HepG2 (cell line): ENCODE measurements around the gene NYNRIN. TPM values are rescaled to one million over a fixed set of nuclear protein-coding genes. Genes with fewer than 3 reads are reported as not detected.

ENCODE experiments used
- ATAC-seq: fragments of 200-7000 bp; cut with Tn5 transposase; 3 replicates; pipeline ENCODE4 v1.9.1; 2020; ENCODE audit warnings: mild to moderate bottlenecking, moderate library complexity
- BruUV-seq: library from RNA; stranded (reverse); fragments of 400-500 nt; replicated peaks from 2 replicates; lab custom pipeline; 2021; lab: Mats Ljungman, UMichigan
- CTCF ChIA-PET: fragments of 300-600 bp; formaldehyde crosslinking; extraction: SDS; loops from one replicate; lab custom pipeline; 2021; ENCODE audit warnings: low total read pairs, inconsistent platforms, low intra/inter-chr PET ratio; lab: Yijun Ruan, JAX
- POLR2A ChIA-PET: fragments of 350-600 bp; sonication (Branson Sonifier 250); formaldehyde crosslinking; loops from one replicate; lab custom pipeline; 2020; ENCODE audit warnings: antibody characterized with exemption, inconsistent platforms; lab: Yijun Ruan, JAX
- DNase-seq: peaks from one replicate; pipeline ENCODE4 v3.0.0-alpha.2; 2015; ENCODE audit warnings: low spot score
- FAIRE-seq: peaks from 3 replicates; lab custom pipeline; 2011; peaks lifted over from hg19 to GRCh38; lab: Jason Lieb, UNC
- H2AFZ ChIP-seq: one replicate; pipeline ENCODE4 v1.6.1; 2011; ENCODE audit warnings: low read length, inconsistent platforms
- H3K27ac ChIP-seq: fragments of 300-600 bp; 3 replicates; pipeline ENCODE4 v1.8.0; 2011; ENCODE audit warnings: mixed run types, mild to moderate bottlenecking, mixed read lengths, low read length, inconsistent platforms; ENCODE audit not compliant: insufficient read depth; ENCODE audit errors: extremely low read length
- H3K27me3 ChIP-seq, 2 experiments: fragments of 200-600 bp in 1 of 2; 2 replicates in 1 of 2; 3 replicates in 1 of 2; pipeline versions ENCODE4 v1.6.0 to v1.8.0; 2011; ENCODE audit warnings: low read length in 2 of 2, mild to moderate bottlenecking in 2 of 2, moderate library complexity in 2 of 2, inconsistent platforms in 1 of 2; ENCODE audit not compliant: insufficient read depth in 2 of 2, control insufficient read depth in 1 of 2
- H3K36me3 ChIP-seq, 2 experiments: fragments of 200-600 bp in 1 of 2; replicated peaks in 1 of 2; 2 replicates in 1 of 2; 3 replicates in 1 of 2; pipeline versions ENCODE4 v1.5.1 to v1.8.0; 2011; ENCODE audit warnings: low read length in 2 of 2, inconsistent platforms in 1 of 2; ENCODE audit not compliant: insufficient read depth in 2 of 2, control insufficient read depth in 1 of 2
- H3K4me1 ChIP-seq: 2 replicates; pipeline ENCODE4 v1.5.1; 2012; ENCODE audit warnings: low read length, inconsistent platforms; ENCODE audit not compliant: insufficient read depth
- H3K4me2 ChIP-seq: 2 replicates; pipeline ENCODE4 v1.6.0; 2011; ENCODE audit warnings: low read depth, low read length, inconsistent platforms
- H3K4me3 ChIP-seq, 3 experiments: fragments of 200-600 bp in 1 of 3; sonication (generic), shearing (Covaris generic) in 1 of 3; replicated peaks in 1 of 3; 2 replicates each; pipeline ENCODE4 v1.5.1; 2011 to 2016; ENCODE audit warnings: low read length in 3 of 3, inconsistent platforms in 2 of 3, low read depth in 2 of 3, mild to moderate bottlenecking in 2 of 3, control low read depth in 1 of 3, mixed read lengths in 1 of 3; ENCODE audit not compliant: insufficient read depth in 1 of 3
- H3K79me2 ChIP-seq: one replicate; pipeline ENCODE4 v1.6.1; 2011; ENCODE audit warnings: low read length, inconsistent platforms; ENCODE audit not compliant: insufficient read depth
- H3K9ac ChIP-seq: 2 replicates; pipeline ENCODE4 v1.6.0; 2011; ENCODE audit warnings: mild to moderate bottlenecking, low read depth, low read length, inconsistent platforms; ENCODE audit not compliant: insufficient read depth
- H3K9me3 ChIP-seq: 2 replicates; pipeline ENCODE4 v1.5.1; 2012; ENCODE audit warnings: mild to moderate bottlenecking, low read length
- H4K20me1 ChIP-seq: 2 replicates; pipeline ENCODE4 v1.6.0; 2011; ENCODE audit warnings: inconsistent platforms, mild to moderate bottlenecking, low read length, moderate library complexity; ENCODE audit not compliant: insufficient read depth
- ATRX ChIP-seq: sonication (generic); formaldehyde crosslinking; IDR thresholded peaks from 2 replicates; pipeline ENCODE4 v1.4.0; 2020; ENCODE audit warnings: missing genetic modification reagents, borderline replicate concordance
- FOXC1 ChIP-seq: sonication (generic); formaldehyde crosslinking; IDR thresholded peaks from 2 replicates; pipeline ENCODE4 v1.8.0; 2022; ENCODE audit warnings: mild to moderate bottlenecking, missing genetic modification reagents, borderline replicate concordance
- HMGA1 ChIP-seq: sonication (generic); formaldehyde crosslinking; conservative IDR thresholded peaks from 2 replicates; pipeline ENCODE4 v1.4.0; 2020; ENCODE audit warnings: missing genetic modification reagents
- IKZF4 ChIP-seq: sonication (generic); formaldehyde crosslinking; IDR thresholded peaks from 2 replicates; pipeline ENCODE4 v1.5.1; 2020; ENCODE audit warnings: borderline replicate concordance, mild to moderate bottlenecking, low read depth, missing genetic modification reagents; ENCODE audit errors: not compliant biosample characterization
- MTF2 ChIP-seq: sonication (generic); formaldehyde crosslinking; IDR thresholded peaks from 2 replicates; pipeline ENCODE4 v1.5.0; 2020; ENCODE audit warnings: missing genetic modification reagents, borderline replicate concordance
- NFE2 ChIP-seq: sonication (generic); formaldehyde crosslinking; IDR thresholded peaks from 2 replicates; pipeline ENCODE4 v1.4.0; 2020; ENCODE audit warnings: missing genetic modification reagents
- NR1H2 ChIP-seq: sonication (generic); formaldehyde crosslinking; IDR thresholded peaks from 2 replicates; pipeline ENCODE4 v1.8.1; 2022; ENCODE audit warnings: low read depth, missing genetic modification reagents, borderline replicate concordance
- PAF1 ChIP-seq: IDR thresholded peaks from 2 replicates; pipeline ENCODE4 v1.6.1; 2016; ENCODE audit warnings: missing genetic modification reagents, missing compliant biosample characterization
- SIN3B ChIP-seq: fragments of 150-350 bp; IDR thresholded peaks from 2 replicates; pipeline ENCODE4 v1.6.1; 2014; ENCODE audit warnings: low read length
- SMAD9 ChIP-seq: sonication (generic); formaldehyde crosslinking; IDR thresholded peaks from 2 replicates; pipeline ENCODE4 v1.5.1; 2020; ENCODE audit warnings: mild to moderate bottlenecking, missing genetic modification reagents
- SNAI1 ChIP-seq: sonication (generic); formaldehyde crosslinking; IDR thresholded peaks from 2 replicates; pipeline ENCODE4 v1.5.0; 2020; ENCODE audit warnings: mild to moderate bottlenecking, missing genetic modification reagents, borderline replicate concordance
- THYN1 ChIP-seq: sonication (generic); formaldehyde crosslinking; IDR thresholded peaks from 2 replicates; pipeline ENCODE4 v1.8.1; 2023; ENCODE audit warnings: low read depth, mild to moderate bottlenecking, moderate library complexity, missing genetic modification reagents, borderline replicate concordance
- ZBTB8A ChIP-seq: sonication (generic); formaldehyde crosslinking; IDR thresholded peaks from 2 replicates; pipeline ENCODE4 v1.4.0; 2020; ENCODE audit warnings: mild to moderate bottlenecking, low read depth, missing genetic modification reagents, borderline replicate concordance
- ZFAT ChIP-seq: sonication (generic); formaldehyde crosslinking; conservative IDR thresholded peaks from 2 replicates; pipeline ENCODE4 v1.8.1; 2023; ENCODE audit warnings: missing genetic modification reagents, inconsistent platforms
- ZFP82 ChIP-seq: sonication (generic); formaldehyde crosslinking; IDR thresholded peaks from 2 replicates; pipeline ENCODE4 v1.5.1; 2020; ENCODE audit warnings: mild to moderate bottlenecking, missing genetic modification reagents, borderline replicate concordance
- ZNF12 ChIP-seq: sonication (generic); formaldehyde crosslinking; IDR thresholded peaks from 2 replicates; pipeline ENCODE4 v1.5.0; 2020; ENCODE audit warnings: missing genetic modification reagents
- ZNF180 ChIP-seq: sonication (generic); formaldehyde crosslinking; IDR thresholded peaks from 2 replicates; pipeline ENCODE4 v1.4.0; 2020; ENCODE audit warnings: low read depth, missing genetic modification reagents, borderline replicate concordance
- ZNF713 ChIP-seq: sonication (generic); formaldehyde crosslinking; IDR thresholded peaks from 2 replicates; pipeline ENCODE4 v1.4.0; 2020; ENCODE audit warnings: mild to moderate bottlenecking, missing genetic modification reagents
- WGBS: methylation state at CpG from one replicate; pipeline ENCODE4 v1.1.6; 2017; ENCODE audit warnings: low lambda C conversion rate; 5-methylcytosine and 5-hydroxymethylcytosine counted together
- in situ Hi-C: cut with HindIII; loops from 2 replicates; pipeline ENCODE4 v1.10.0; 2017; ENCODE audit warnings: low pct_unique_long_range_greater_than_20kb; ENCODE audit not compliant: extremely low pct_ligation_motif_present
- intact Hi-C: fragments of 100-400 bp; cut with micrococcal nuclease; formaldehyde crosslinking; loops from one replicate; pipeline ENCODE4 v1.10.0; 2022; ENCODE audit not compliant: unreplicated experiment
- polyA plus RNA-seq, 8 experiments: library from polyadenylated mRNA; depleted of rRNA in 3 of 8; stranded (reverse) in 7 of 8; unstranded in 1 of 8; fragments of >200 nt; fragmentation: Illumina TruSeq in 4 of 8; extraction: Trizol in 4 of 8; gene quantifications; 2 replicates each; pipeline versions ENCODE4 v1.2.1 to v1.2.3, GENCODE V29; 2011 to 2016; ENCODE audit warnings: low read depth in 4 of 8, missing spikeins in 1 of 8, mixed read lengths in 1 of 8; ENCODE audit not compliant: insufficient read depth in 1 of 8
- total RNA-seq, 5 experiments: library from RNA; depleted of rRNA; stranded (reverse); fragments of >200 nt; fragmentation: Illumina TruSeq; extraction: Trizol; gene quantifications; 2 replicates each; pipeline ENCODE4 v1.2.3, GENCODE V29; 2016; ENCODE audit warnings: low read depth in 1 of 5
- TF ChIP-seq, protein P1 (sequence below): sonication (generic); formaldehyde crosslinking; IDR thresholded peaks from 2 replicates; pipeline ENCODE4 v1.5.0; 2020; ENCODE audit warnings: missing genetic modification reagents
- TF ChIP-seq, protein P2 (sequence below): sonication (generic); formaldehyde crosslinking; IDR thresholded peaks from 2 replicates; pipeline ENCODE4 v1.4.0; 2020; ENCODE audit warnings: mild to moderate bottlenecking, missing genetic modification reagents, borderline replicate concordance

The NYNRIN gene
- total and polyA plus RNA-seq, 2 of the 13 experiments (the other 11 are each of a cell fraction or from before 2014, with no cell fraction given): 0.63 to 1.1 TPM

DNA sequence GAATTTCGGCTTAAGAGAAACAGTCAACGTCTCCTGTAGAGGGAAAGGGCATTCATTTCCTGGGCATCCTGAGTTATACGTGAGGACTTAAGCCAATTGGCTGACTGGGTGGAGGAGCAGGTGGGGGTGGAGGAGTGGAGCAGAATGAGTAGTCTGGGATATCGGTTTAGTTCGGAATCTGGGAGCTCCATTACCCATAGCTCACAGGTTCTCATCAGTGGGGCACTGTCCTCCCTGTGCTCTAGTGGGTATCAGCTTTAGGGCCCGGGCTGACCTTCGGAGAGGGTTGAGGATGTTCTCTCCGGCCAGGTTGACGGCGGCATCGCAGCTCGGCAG is 43.1 kb downstream of the NYNRIN start:
- POLR2A ChIA-PET: interaction anchor here (0.5 to 5.6 kb wide), 44 partner anchors 10 to 1852 kb away, joined by 3 to 242 read pairs (median 4); partner anchors contain the start of genes ADCY4, CBLN3, CIDEB and DAD1
- FAIRE-seq (no peak), ATAC-seq (no peak), DNase-seq (no peak)
- H2AFZ ChIP-seq: no peak overlapping the region
- H3K4me3 ChIP-seq: peak overlapping the region; percentile 70 to 84 (median 74)
- H3K9ac ChIP-seq: peak overlapping the region; percentile 96
- in situ Hi-C loops: no loop called here
- H4K20me1 ChIP-seq: no peaks in the 10 kb centered on the region; the same call in 1 of the 2 replicates
- H3K79me2 ChIP-seq: peaks cover 22% of the 10 kb centered on the region
- peaks cover 0 to 5% of the 10 kb centered on the region in 2 experiments; a peak in 1 of 5 replicates for H3K27me3 ChIP-seq
- 9% methylated on average over 9 of the region's 12 CpGs for WGBS
- peak overlapping the region; percentile 95 for H3K4me2 ChIP-seq
- peaks cover 32 to 45% of the 10 kb centered on the region in 2 experiments for H3K36me3 ChIP-seq
- H3K27ac ChIP-seq: peak overlapping the region; percentile 93
- H3K9me3 ChIP-seq: no peaks in the 10 kb centered on the region
- intact Hi-C loops: loop anchor here (2.0 to 10.0 kb wide), 2 partner anchors 15 to 1857 kb away; partner anchors contain the start of gene DAD1
- peaks cover 18% of the 10 kb centered on the region for H3K4me1 ChIP-seq
- no TSS peak for BruUV-seq
- CTCF ChIA-PET: interaction anchor here (1.2 to 1.5 kb wide), 2 partner anchors 76 to 109 kb away, joined by 4 to 6 read pairs; no protein-coding TSS in a partner anchor
- TF ChIP-seq, protein P1, sequence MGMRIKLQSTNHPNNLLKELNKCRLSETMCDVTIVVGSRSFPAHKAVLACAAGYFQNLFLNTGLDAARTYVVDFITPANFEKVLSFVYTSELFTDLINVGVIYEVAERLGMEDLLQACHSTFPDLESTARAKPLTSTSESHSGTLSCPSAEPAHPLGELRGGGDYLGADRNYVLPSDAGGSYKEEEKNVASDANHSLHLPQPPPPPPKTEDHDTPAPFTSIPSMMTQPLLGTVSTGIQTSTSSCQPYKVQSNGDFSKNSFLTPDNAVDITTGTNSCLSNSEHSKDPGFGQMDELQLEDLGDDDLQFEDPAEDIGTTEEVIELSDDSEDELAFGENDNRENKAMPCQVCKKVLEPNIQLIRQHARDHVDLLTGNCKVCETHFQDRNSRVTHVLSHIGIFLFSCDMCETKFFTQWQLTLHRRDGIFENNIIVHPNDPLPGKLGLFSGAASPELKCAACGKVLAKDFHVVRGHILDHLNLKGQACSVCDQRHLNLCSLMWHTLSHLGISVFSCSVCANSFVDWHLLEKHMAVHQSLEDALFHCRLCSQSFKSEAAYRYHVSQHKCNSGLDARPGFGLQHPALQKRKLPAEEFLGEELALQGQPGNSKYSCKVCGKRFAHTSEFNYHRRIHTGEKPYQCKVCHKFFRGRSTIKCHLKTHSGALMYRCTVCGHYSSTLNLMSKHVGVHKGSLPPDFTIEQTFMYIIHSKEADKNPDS: peak; percentile 2; the same call in 1 of the 2 replicates
- TF ChIP-seq ZFAT (CRISPR knock-in tag): 0 out of 2 replicates have a peak, but pooled peaks have one; percentile 6
- TF ChIP-seq ZNF180 (CRISPR knock-in tag): no peak
- no peak for TF ChIP-seq SIN3B
- TF ChIP-seq, protein P2, sequence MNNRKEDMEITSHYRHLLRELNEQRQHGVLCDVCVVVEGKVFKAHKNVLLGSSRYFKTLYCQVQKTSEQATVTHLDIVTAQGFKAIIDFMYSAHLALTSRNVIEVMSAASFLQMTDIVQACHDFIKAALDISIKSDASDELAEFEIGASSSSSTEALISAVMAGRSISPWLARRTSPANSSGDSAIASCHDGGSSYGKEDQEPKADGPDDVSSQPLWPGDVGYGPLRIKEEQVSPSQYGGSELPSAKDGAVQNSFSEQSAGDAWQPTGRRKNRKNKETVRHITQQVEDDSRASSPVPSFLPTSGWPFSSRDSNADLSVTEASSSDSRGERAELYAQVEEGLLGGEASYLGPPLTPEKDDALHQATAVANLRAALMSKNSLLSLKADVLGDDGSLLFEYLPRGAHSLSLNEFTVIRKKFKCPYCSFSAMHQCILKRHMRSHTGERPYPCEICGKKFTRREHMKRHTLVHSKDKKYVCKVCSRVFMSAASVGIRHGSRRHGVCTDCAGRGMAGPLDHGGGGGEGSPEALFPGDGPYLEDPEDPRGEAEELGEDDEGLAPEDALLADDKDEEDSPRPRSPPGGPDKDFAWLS: peak; percentile 94; the same call in 1 of the 2 replicates
- TF ChIP-seq NR1H2 (CRISPR knock-in tag): 0 out of 2 replicates have a peak, but pooled peaks have one; percentile 14
- peak; percentile 23; the same call in 1 of the 2 replicates for TF ChIP-seq FOXC1 (CRISPR knock-in tag)
- no peak for TF ChIP-seq NFE2 (CRISPR knock-in tag)
- TF ChIP-seq ZNF713 (CRISPR knock-in tag): no peak
- 0 out of 2 replicates have a peak, but pooled peaks have one; percentile 76 for TF ChIP-seq ZFP82 (CRISPR knock-in tag)
- peak; percentile 100; the same call in 1 of the 2 replicates for TF ChIP-seq SNAI1 (CRISPR knock-in tag)
- peak; percentile 70; the same call in 1 of the 2 replicates for TF ChIP-seq SMAD9 (CRISPR knock-in tag)
- TF ChIP-seq MTF2 (CRISPR knock-in tag): 0 out of 2 replicates have a peak, but pooled peaks have one; percentile 49
- 0 out of 2 replicates have a peak, but pooled peaks have one; percentile 24 for TF ChIP-seq ATRX (CRISPR knock-in tag)
- TF ChIP-seq IKZF4 (CRISPR knock-in tag): peak; percentile 96
- 0 out of 2 replicates have a peak, but pooled peaks have one; percentile 6 for TF ChIP-seq HMGA1 (CRISPR knock-in tag)
- TF ChIP-seq PAF1 (CRISPR knock-in tag): peak; percentile 7; the same call in 1 of the 2 replicates
- 0 out of 2 replicates have a peak, but pooled peaks have one; percentile 31 for TF ChIP-seq ZBTB8A
- no peak for TF ChIP-seq THYN1
- peak; percentile 44; the same call in 1 of the 2 replicates for TF ChIP-seq ZNF12 (CRISPR knock-in tag)
